ENCODE measurements around the gene TRMT5. TPM values are rescaled to one million over a fixed set of nuclear protein-coding genes. Genes with fewer than 3 reads are reported as not detected.

The TRMT5 gene, protein sequence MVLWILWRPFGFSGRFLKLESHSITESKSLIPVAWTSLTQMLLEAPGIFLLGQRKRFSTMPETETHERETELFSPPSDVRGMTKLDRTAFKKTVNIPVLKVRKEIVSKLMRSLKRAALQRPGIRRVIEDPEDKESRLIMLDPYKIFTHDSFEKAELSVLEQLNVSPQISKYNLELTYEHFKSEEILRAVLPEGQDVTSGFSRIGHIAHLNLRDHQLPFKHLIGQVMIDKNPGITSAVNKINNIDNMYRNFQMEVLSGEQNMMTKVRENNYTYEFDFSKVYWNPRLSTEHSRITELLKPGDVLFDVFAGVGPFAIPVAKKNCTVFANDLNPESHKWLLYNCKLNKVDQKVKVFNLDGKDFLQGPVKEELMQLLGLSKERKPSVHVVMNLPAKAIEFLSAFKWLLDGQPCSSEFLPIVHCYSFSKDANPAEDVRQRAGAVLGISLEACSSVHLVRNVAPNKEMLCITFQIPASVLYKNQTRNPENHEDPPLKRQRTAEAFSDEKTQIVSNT
- 11.1 and 13.5 TPM in 2 replicates for total RNA-seq

DNA sequence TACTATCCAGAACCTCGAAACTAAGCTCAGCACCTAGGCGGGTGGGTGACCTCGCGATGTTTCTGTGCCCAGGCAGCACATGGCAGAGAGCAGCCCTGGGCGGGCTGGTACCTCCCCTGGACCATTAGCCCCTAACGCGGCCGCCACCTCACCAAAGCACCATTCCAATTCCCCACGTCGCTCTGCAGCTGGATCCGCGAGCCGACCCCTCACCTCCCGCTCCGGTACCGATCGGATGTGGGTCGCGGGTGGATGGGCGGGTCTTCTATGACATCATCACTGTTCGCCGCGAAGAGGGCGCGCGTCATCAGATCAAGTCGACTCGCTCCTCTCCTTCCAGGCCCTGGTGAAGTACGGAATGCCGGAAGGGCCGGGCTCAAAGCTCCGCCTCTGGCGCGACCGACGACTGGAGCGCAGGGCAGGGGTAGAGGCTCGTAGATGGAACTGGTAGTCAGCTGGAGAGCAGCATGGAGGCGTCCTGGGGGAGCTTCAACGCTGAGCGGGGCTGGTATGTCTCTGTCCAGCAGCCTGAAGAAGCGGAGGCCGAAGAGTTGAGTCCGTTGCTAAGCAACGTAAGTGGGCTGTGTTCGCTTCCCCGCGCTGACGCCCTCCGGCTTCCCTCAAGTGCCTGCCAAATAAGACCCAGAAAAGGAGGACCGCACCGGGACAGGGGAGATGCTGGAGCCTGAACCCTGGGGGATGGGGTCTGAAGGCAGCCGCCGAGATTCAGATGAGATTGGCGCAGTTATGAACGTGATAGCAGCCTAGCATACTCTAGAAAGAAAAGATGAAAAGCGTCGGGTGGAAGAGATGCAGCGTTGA is at the start of gene TRMT5, which contains the start of gene SLC38A6:
TSS of gene TRMT5 (minus strand) at position 269 of the 822 bp plus-strand sequence. CDS start at position 163, 106 bp downstream.
TSS of gene SLC38A6 (plus strand) at position 435 of the 822 bp plus-strand sequence. CDS start at position 468, 33 bp downstream.

Other genes with a start within 250 kb of the TRMT5 start
- 38.8 and 51.9 TPM in 2 replicates for gene MNAT1, start 246.3 kb downstream of the TRMT5 start, total RNA-seq
- gene SLC38A6, start 166 bp upstream of the TRMT5 start, total RNA-seq = 40.7 and 52.2 TPM in 2 replicates